ENCODE data around the gene CAPN14.

CAPN14 gene

DNA sequence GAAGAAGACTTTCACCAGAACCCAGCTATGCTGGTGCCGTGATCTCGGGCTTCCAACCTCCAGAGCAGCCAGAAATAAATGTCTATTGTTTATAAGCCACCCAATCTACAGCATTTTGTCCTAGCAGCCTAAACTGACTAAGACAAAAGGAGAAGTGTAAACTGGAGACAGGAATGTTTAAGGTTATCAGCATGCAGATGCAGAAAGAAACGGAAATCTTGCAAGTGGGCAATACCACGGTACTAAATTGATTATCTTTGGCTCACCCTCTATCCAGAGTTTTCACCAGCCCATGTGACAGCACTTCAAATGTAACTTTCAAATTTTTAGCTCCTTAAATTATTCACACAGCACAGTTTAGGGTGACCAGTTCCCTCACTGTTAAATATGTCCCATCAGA lies 5.7 kb upstream of the CAPN14 start:
- Mint-ChIP-seq H3K4me3 (no peak overlapping the region), H3K4me1 (no peaks in the 10 kb centered on the region), H3K9me3 (no peaks in the 10 kb centered on the region), H3K27me3 (ENCODE audit: low read depth) (peaks cover 77% of the 10 kb centered on the region), H3K27ac (no peak overlapping the region), H3K36me3 (ENCODE audit: low read depth) (no peaks in the 10 kb centered on the region)
- no peak for TF ChIP-seq CTCF (IDR thresholded peaks at IDR 0.05; ENCODE audit: unreplicated experiment in 3 of 3)

GRCh38 chr2:31222071-31222470 lies 4.8 kb upstream of the CAPN14 start:
- H3K27me3 Mint-ChIP-seq (ENCODE audit: low read depth) = peaks cover 76% of the 10 kb centered on the region
- no peak overlapping the region for H3K4me3 Mint-ChIP-seq
- no peaks in the 10 kb centered on the region for H3K9me3 Mint-ChIP-seq

DNA sequence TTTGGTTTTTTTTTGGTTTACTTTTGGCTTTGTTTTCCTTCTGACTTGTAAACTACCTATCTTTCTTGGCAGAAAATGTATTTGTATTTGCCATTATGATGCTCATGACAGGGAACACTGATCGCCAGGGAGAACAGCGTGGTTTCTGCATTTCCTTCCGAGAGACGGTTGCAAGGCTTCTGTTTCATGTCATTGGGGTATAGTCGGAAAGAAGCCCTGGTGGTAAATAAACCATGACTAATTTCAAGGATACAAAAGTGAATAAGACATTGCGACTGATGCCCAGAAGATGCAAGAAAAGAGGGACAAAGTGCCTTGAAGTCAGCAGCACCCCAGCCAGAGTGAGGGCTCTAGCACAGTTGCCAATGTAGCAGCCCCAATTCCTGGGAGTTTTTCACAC lies 4.2 kb upstream of the CAPN14 start:
- no peak overlapping the region for H3K4me3 Mint-ChIP-seq
- peaks cover 70% of the 10 kb centered on the region for H3K27me3 Mint-ChIP-seq (ENCODE audit: low read depth)
- TF ChIP-seq CTCF (IDR thresholded peaks at IDR 0.05; ENCODE audit: unreplicated experiment in 3 of 3) = no peak

More at GRCh38 chr2:31222071-31222470, 4.8 kb upstream of the CAPN14 start:
- TF ChIP-seq CTCF (IDR thresholded peaks at IDR 0.05; ENCODE audit: unreplicated experiment in 3 of 3) = no peak
- H3K36me3 Mint-ChIP-seq (ENCODE audit: low read depth) = no peaks in the 10 kb centered on the region
- H3K27ac Mint-ChIP-seq = no peak overlapping the region
- H3K4me1 Mint-ChIP-seq = no peaks in the 10 kb centered on the region

DNA sequence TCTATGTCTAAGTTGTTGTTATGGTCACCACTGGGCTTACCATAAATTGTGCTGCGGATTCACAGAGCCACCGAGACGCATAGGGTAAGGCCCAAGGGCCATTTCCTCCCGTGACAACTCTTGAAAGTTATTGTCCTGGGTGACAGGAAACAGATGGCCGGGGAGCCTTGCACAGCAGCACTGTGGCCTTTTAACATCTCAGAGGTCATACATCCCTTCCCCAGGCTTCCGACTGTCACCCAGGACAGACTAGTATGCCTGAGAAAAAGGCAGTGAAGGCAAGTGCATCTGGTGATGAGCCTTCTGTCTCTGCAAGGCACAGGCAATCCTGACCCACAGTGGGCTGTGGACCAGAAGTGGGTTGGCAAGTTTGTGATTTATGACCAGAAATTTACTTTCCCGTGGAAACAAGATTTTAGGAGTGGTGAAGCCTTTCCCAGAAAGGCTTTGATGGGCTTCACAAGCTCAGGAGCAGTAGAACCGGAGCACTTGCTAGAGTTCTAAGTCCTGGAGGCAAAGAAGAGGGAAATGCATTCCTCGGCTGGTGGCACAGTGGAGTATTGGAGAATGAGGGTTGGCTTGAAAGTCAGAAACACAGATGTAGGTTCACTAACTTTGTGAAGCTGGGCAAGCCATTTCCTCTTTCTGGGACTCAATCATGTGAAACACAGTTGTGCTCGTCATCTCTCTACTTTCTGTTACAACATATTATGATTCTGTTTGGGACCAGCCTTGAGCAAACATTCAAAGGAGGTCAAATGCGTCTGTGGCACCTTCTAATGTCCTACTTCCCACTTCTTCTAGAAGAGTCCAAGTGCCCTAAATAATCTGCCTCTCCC lies 2.0 kb upstream of the CAPN14 start:
- no peak for TF ChIP-seq CTCF (IDR thresholded peaks at IDR 0.05; ENCODE audit: unreplicated experiment in 3 of 3)
- Mint-ChIP-seq H3K36me3 (ENCODE audit: low read depth) (no peaks in the 10 kb centered on the region), H3K4me1 (no peaks in the 10 kb centered on the region), H3K4me3 (no peak overlapping the region), H3K9me3 (no peaks in the 10 kb centered on the region), H3K27me3 (ENCODE audit: low read depth) (peaks cover 67% of the 10 kb centered on the region), H3K27ac (no peak overlapping the region)

More for the DNA sequence above, 4.2 kb upstream of the CAPN14 start:
- Mint-ChIP-seq H3K9me3 (no peaks in the 10 kb centered on the region), H3K36me3 (ENCODE audit: low read depth) (no peaks in the 10 kb centered on the region), H3K27ac (no peak overlapping the region), H3K4me1 (no peaks in the 10 kb centered on the region)

DNA sequence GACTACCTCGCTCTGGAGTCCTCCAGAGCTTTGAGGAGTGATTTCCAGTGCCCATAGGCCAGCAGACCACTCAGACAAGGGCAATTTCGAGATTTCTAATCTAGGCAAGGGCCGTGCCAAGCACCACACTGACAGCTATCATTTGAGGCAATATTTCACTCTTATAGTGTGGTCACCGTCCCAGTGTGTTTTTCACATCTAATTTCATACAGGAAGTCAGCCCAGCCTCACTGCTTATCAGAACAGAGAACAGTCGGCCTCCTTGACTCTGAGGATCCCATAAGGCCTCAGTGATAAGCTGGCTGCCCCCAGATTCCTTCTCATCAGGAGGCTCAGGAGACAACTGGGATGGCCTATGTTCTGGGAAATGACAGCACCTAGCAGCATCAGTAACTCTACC lies 581 bp downstream of the CAPN14 start:
- H3K9me3 Mint-ChIP-seq = no peaks in the 10 kb centered on the region
- no peak for TF ChIP-seq CTCF (IDR thresholded peaks at IDR 0.05; ENCODE audit: unreplicated experiment in 3 of 3)
- no peak overlapping the region for H3K27ac Mint-ChIP-seq
- H3K36me3 Mint-ChIP-seq (ENCODE audit: low read depth) = no peaks in the 10 kb centered on the region
- peaks cover 44% of the 10 kb centered on the region for H3K27me3 Mint-ChIP-seq (ENCODE audit: low read depth)
- H3K4me3 Mint-ChIP-seq = no peak overlapping the region
- no peaks in the 10 kb centered on the region for H3K4me1 Mint-ChIP-seq

DNA sequence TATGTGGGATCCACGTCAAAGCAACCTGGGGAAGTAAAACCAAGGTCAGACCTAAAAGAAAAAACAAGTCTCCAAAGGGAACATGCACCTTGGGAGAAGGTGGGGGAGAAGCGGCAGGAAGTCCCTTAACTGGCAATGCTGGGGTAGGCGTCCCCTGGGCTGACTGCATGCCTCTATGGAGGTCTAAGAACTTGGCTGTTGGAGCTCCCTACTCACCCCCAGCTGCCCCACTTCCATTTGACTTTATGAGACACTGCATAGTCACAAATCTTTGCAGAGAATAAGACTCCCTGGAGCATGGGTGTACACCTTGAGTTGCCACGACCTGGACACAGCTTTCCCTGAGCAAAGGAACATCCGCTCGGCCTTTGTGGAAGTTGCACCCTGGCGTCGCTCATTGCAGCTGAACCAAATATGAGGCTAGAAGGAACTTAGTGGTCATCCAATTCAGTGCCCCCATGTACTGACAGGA lies 2.8 kb downstream of the CAPN14 start:
- Mint-ChIP-seq H3K27ac (no peak overlapping the region), H3K4me3 (no peak overlapping the region), H3K9me3 (no peaks in the 10 kb centered on the region), H3K36me3 (ENCODE audit: low read depth) (no peaks in the 10 kb centered on the region), H3K4me1 (no peaks in the 10 kb centered on the region), H3K27me3 (ENCODE audit: low read depth) (peaks cover 26% of the 10 kb centered on the region)
- TF ChIP-seq CTCF (IDR thresholded peaks at IDR 0.05; ENCODE audit: unreplicated experiment in 3 of 3) = no peak
